CMK (cell line): ENCODE data around the gene DUSP23.
A peak's percentile ranks its signal among the peaks of the same experiment; 100 is the strongest.

Experiments
- DNase-seq: peaks from one replicate; pipeline ENCODE4 v3.0.0-alpha.2; 2010; ENCODE audit warnings: low read depth

The DUSP23 gene

GRCh38 chr1:159786465-159786864 is 5.7 kb downstream of the DUSP23 start:
- no peak for DNase-seq

GRCh38 chr1:159786966-159787365 is 6.2 kb downstream of the DUSP23 start:
- DNase-seq = no peak

GRCh38 chr1:159790237-159790917 is 9.6 kb downstream of the DUSP23 start:
- DNase-seq = peak; percentile 25

GRCh38 chr1:159791031-159791430 is 10.3 kb downstream of the DUSP23 start:
- DNase-seq = peak; percentile 37

- DNase-seq = no peak
These were observed 10.7 kb downstream of the DUSP23 start for GRCh38 chr1:159791461-159791860.

- no peak for DNase-seq
These were observed 14.8 kb downstream of the DUSP23 start for GRCh38 chr1:159795534-159795933.

GRCh38 chr1:159798893-159799292 is 18.1 kb downstream of the DUSP23 start:
- DNase-seq = peak; percentile 68

- no peak for DNase-seq
These were observed 18.8 kb downstream of the DUSP23 start for GRCh38 chr1:159799446-159799985.

- DNase-seq = no peak
These were observed 19.6 kb downstream of the DUSP23 start for GRCh38 chr1:159800177-159800930.

- no peak for DNase-seq
These were observed 21.3 kb downstream of the DUSP23 start, which contains the start of gene FCRL6 for GRCh38 chr1:159802111-159802510. FCRL6 (plus strand) TSS chr1:159802360; CDS start chr1:159802425, 65 bp downstream.

GRCh38 chr1:159803956-159804689 is 23.4 kb downstream of the DUSP23 start:
- DNase-seq = no peak

- DNase-seq = no peak
These were observed 24.2 kb downstream of the DUSP23 start for GRCh38 chr1:159804924-159805323.

GRCh38 chr1:159815926-159816325 is 35.2 kb downstream of the DUSP23 start:
- DNase-seq = no peak

- no peak for DNase-seq
These were observed 36.7 kb downstream of the DUSP23 start for GRCh38 chr1:159817276-159818041.

GRCh38 chr1:159821171-159821867 is 40.6 kb downstream of the DUSP23 start:
- DNase-seq = no peak

GRCh38 chr1:159823406-159823805 is 42.6 kb downstream of the DUSP23 start:
- DNase-seq = no peak

GRCh38 chr1:159825564-159825963 is 44.8 kb downstream of the DUSP23 start:
- no peak for DNase-seq

- DNase-seq = peak; percentile 60
These were observed 45.8 kb downstream of the DUSP23 start, which contains the start of gene SLAMF8 for GRCh38 chr1:159826441-159827101. SLAMF8 (plus strand) TSS chr1:159826873; CDS start chr1:159826899, 26 bp downstream.

- no peak for DNase-seq
These were observed 46.3 kb downstream of the DUSP23 start for GRCh38 chr1:159827102-159827490.

GRCh38 chr1:159827549-159827948 is 46.8 kb downstream of the DUSP23 start:
- DNase-seq = no peak
